HL-60/S4 (cell line): Measurements from ENCODE around the gene HRH1.

ENCODE experiments used
- in situ Hi-C: fragments of 300-500 bp; cut with MboI; formaldehyde crosslinking; loops from 2 replicates; pipeline ENCODE4 v1.14.3; 2022; ENCODE audit warnings: low sequenced_read_pairs

Gene HRH1

DNA sequence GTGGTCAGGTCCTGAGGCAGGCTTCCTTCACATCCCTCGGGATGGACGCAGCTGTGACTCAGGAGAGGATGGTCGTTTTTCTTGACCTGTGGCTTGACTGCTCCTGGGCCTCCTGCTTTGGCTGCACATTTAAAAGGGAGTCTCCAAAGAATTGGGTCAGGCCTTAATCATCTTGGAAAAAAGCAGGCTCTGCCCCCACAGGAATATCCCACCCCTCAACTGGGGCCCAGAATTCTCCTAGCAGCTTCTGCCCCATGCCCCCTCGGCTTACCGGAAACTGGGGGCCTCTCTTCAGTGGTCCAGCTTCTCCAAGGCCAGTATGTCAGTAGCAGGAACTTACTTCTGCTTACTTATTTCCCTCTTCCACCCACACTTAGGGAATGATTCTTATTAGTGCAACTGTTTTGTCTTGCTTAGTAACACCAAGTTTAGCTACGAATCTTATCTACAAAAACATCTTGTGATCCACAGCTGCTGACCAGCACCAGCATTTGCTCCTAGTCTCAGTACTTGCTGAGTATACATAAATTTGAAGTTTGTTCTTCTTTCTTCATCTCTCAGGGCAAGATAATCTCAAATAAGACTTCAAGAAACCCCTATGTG, 153.6 kb downstream of the HRH1 start:
- in situ Hi-C loops = no loop called here

- in situ Hi-C loops = no loop called here
These were observed 156.0 kb downstream of the HRH1 start for GRCh38 chr3:11310258-11310657.

GRCh38 chr3:11312166-11312565, 157.9 kb downstream of the HRH1 start:
- in situ Hi-C loops = no loop called here
